ENCODE measurements around the gene ZNF33B. TPM values are rescaled to one million over a fixed set of nuclear protein-coding genes. Genes with fewer than 3 reads are reported as not detected.

Gene ZNF33B
- total and polyA plus RNA-seq, 9 of the 15 experiments (the other 6 are each of a cell fraction or from before 2014, with no cell fraction given): 6.9 to 23.9 (median 15.4) TPM

- TF ChIP-seq AFF1 (IDR thresholded peaks at IDR 0.05; ENCODE audit: low read depth in 1 of 2, partially characterized antibody in 2 of 2) (peak in 1 of 2 experiments; percentile 50), ZNF354B (CRISPR knock-in tag; IDR thresholded peaks at IDR 0.05) (no peak), HIVEP1 (CRISPR knock-in tag; IDR thresholded peaks at IDR 0.05) (no peak), LARP7 (IDR thresholded peaks at IDR 0.05) (no peak), FOXM1 (IDR thresholded peaks at IDR 0.05; ENCODE audit: low read depth) (no peak), FOXM1 (CRISPR knock-in tag; IDR thresholded peaks at IDR 0.05; ENCODE audit: low read depth) (peak; percentile 92; the same call in 1 of the 2 replicates), NR2C1 (IDR thresholded peaks at IDR 0.05) (no peak), NR2C1 (tag; IDR thresholded peaks at IDR 0.05) (peak; percentile 2; the same call in 1 of the 2 replicates), KLF10 (CRISPR knock-in tag; IDR thresholded peaks at IDR 0.05) (no peak), L3MBTL2 (IDR thresholded peaks at IDR 0.05) (peak; percentile 99), RB1 (IDR thresholded peaks at IDR 0.05; ENCODE audit: low read depth) (0 out of 2 replicates have a peak, but pooled peaks have one; percentile 20), HNRNPLL (IDR thresholded peaks at IDR 0.05; ENCODE audit: low read depth, low read length, poor library complexity, severe bottlenecking) (peak; percentile 100), DDX20 (tag; IDR thresholded peaks at IDR 0.05; ENCODE audit: low read depth) (no peak), ZNF644 (tag; IDR thresholded peaks at IDR 0.05; ENCODE audit: low read depth) (0 out of 2 replicates have a peak, but pooled peaks have one; percentile 34), GABPB2 (CRISPR knock-in tag; conservative IDR thresholded peaks at IDR 0.05) (no peak; the same call in 1 of the 2 replicates), RCOR1 (IDR thresholded peaks at IDR 0.05; ENCODE audit: borderline replicate concordance in 1 of 2, low read depth in 2 of 2, low read length in 2 of 2) (peak; percentile 5 to 40; a peak in 1 of 4 replicates), FOS (IDR thresholded peaks at IDR 0.05; ENCODE audit: extremely low read depth, insufficient read length) (no peak), PHTF2 (CRISPR knock-in tag; IDR thresholded peaks at IDR 0.05) (no peak), ZNF785 (CRISPR knock-in tag; IDR thresholded peaks at IDR 0.05) (no peak), ELF4 (CRISPR knock-in tag; IDR thresholded peaks at IDR 0.05) (peak; percentile 69; the same call in 1 of the 2 replicates), ZNF263 (CRISPR knock-in tag; IDR thresholded peaks at IDR 0.05; ENCODE audit: borderline replicate concordance) (no peak), MTF1 (CRISPR knock-in tag; IDR thresholded peaks at IDR 0.05; ENCODE audit: borderline replicate concordance) (no peak), ZFP1 (CRISPR knock-in tag; IDR thresholded peaks at IDR 0.05) (no peak)
- TF ChIP-seq, protein P1, sequence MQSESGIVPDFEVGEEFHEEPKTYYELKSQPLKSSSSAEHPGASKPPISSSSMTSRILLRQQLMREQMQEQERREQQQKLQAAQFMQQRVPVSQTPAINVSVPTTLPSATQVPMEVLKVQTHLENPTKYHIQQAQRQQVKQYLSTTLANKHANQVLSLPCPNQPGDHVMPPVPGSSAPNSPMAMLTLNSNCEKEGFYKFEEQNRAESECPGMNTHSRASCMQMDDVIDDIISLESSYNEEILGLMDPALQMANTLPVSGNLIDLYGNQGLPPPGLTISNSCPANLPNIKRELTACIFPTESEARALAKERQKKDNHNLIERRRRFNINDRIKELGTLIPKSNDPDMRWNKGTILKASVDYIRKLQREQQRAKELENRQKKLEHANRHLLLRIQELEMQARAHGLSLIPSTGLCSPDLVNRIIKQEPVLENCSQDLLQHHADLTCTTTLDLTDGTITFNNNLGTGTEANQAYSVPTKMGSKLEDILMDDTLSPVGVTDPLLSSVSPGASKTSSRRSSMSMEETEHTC (IDR thresholded peaks at IDR 0.05): peak; percentile 44; the same call in 1 of the 2 replicates
Measured at GRCh38 chr10:42638055-42638820, at the start of gene ZNF33B (continued).
